Cardiac fibroblast (primary cell): Measurements from ENCODE around the gene USP9X.
A peak's percentile ranks its signal among the peaks of the same experiment; 100 is the strongest.

Source experiments
- DNase-seq, 2 donors: peaks; one replicate each; pipeline versions ENCODE4 v3.0.0 to v3.0.0-alpha.2; 2010; ENCODE audit warnings: low read depth in 2 of 2
- H3K4me3 ChIP-seq, 2 donors: replicated peaks in 1 of 2; 1 replicate in 1 of 2; 2 replicates in 1 of 2; pipeline ENCODE4 v1.5.1; 2011; ENCODE audit warnings: low read depth in 2 of 2, low read length in 2 of 2, mild to moderate bottlenecking in 2 of 2, moderate library complexity in 1 of 2
- CTCF ChIP-seq: IDR thresholded peaks from one replicate; pipeline ENCODE4 v1.5.1; 2011; ENCODE audit warnings: low read depth, mild to moderate bottlenecking, low read length, inconsistent platforms

USP9X gene

GRCh38 chrX:41084044-41084892, 977 bp upstream of the USP9X start:
- no peak for TF ChIP-seq CTCF
- H3K4me3 ChIP-seq, result peak overlapping the region; percentile 61 to 69
- DNase-seq, result peak; percentile 95 to 97

- TF ChIP-seq CTCF, result no peak
- DNase-seq, result no peak
- H3K4me3 ChIP-seq, result peak overlapping the region; percentile 80 to 90
Measured at GRCh38 chrX:41085512-41085877, 250 bp downstream of the USP9X start.

GRCh38 chrX:41085878-41086626, 807 bp downstream of the USP9X start:
- peak overlapping the region; percentile 80 to 90 for H3K4me3 ChIP-seq
- TF ChIP-seq CTCF, result no peak
- DNase-seq, result peak; percentile 40 to 48

GRCh38 chrX:41086627-41086932, 1.3 kb downstream of the USP9X start:
- DNase-seq, result no peak
- no peak for TF ChIP-seq CTCF

GRCh38 chrX:41087201-41087600, 2.0 kb downstream of the USP9X start:
- DNase-seq, result no peak
- peak overlapping the region; percentile 80 to 90 for H3K4me3 ChIP-seq
- TF ChIP-seq CTCF, result no peak

More at GRCh38 chrX:41086627-41086932, 1.3 kb downstream of the USP9X start:
- H3K4me3 ChIP-seq, result peak overlapping the region; percentile 80 to 90

GRCh38 chrX:41090568-41091238, 5.5 kb downstream of the USP9X start:
- no peak for TF ChIP-seq CTCF
- no peak for DNase-seq

More at GRCh38 chrX:41090568-41091238, 5.5 kb downstream of the USP9X start:
- H3K4me3 ChIP-seq, result no peak overlapping the region
